Mesenchymal stem cell (in vitro differentiated cells and primary cell): Measurements from ENCODE around the gene OR52L1.

Source experiments
- DNase-seq: peaks from one replicate; pipeline ENCODE4 v3.0.0-alpha.2; 2013
- H2AFZ ChIP-seq: one replicate; pipeline ENCODE4 v1.6.1; 2013; ENCODE audit warnings: low read depth, mild to moderate bottlenecking, control low read depth, inconsistent platforms, low read length, moderate library complexity
- H2AK5ac ChIP-seq: 2 replicates; pipeline ENCODE4 v1.6.1; 2013; ENCODE audit warnings: low read length, moderate library complexity, mild to moderate bottlenecking, inconsistent platforms; ENCODE audit not compliant: severe bottlenecking
- H2BK120ac ChIP-seq: one replicate; pipeline ENCODE4 v1.6.1; 2013; ENCODE audit warnings: low read depth, mild to moderate bottlenecking, inconsistent platforms, low read length, moderate library complexity
- H2BK12ac ChIP-seq, 2 experiments: one replicate each; pipeline ENCODE4 v1.6.1; 2013; ENCODE audit warnings: inconsistent platforms in 2 of 2, low read length in 2 of 2, mild to moderate bottlenecking in 2 of 2, moderate library complexity in 2 of 2, control low read depth in 1 of 2
- H2BK15ac ChIP-seq: one replicate; pipeline ENCODE4 v1.6.1; 2013; ENCODE audit warnings: mild to moderate bottlenecking, low read depth, inconsistent platforms; ENCODE audit not compliant: poor library complexity, severe bottlenecking
- H2BK5ac ChIP-seq: 2 replicates; pipeline ENCODE4 v1.6.1; 2013; ENCODE audit warnings: low read depth, mild to moderate bottlenecking, low read length, control low read depth, inconsistent platforms; ENCODE audit not compliant: poor library complexity, severe bottlenecking
- H3K14ac ChIP-seq, 2 experiments: one replicate each; pipeline ENCODE4 v1.6.1; 2013; ENCODE audit warnings: inconsistent platforms in 2 of 2, low read length in 2 of 2, control low read depth in 1 of 2, mild to moderate bottlenecking in 1 of 2, moderate library complexity in 1 of 2
- H3K18ac ChIP-seq, 2 experiments: one replicate each; pipeline ENCODE4 v1.6.1; 2013; ENCODE audit warnings: inconsistent platforms in 2 of 2, low read length in 2 of 2, control low read depth in 1 of 2, low read depth in 1 of 2, mild to moderate bottlenecking in 1 of 2
- H3K23ac ChIP-seq, 2 experiments: one replicate each; pipeline ENCODE4 v1.6.1; 2013; ENCODE audit warnings: inconsistent platforms in 2 of 2, low read length in 2 of 2, mild to moderate bottlenecking in 2 of 2, moderate library complexity in 2 of 2, control low read depth in 1 of 2
- H3K27ac ChIP-seq: 2 replicates; pipeline ENCODE4 v1.5.1; 2013; ENCODE audit warnings: mild to moderate bottlenecking, moderate library complexity, low read length, control low read depth, inconsistent platforms; ENCODE audit not compliant: poor library complexity, severe bottlenecking
- H3K27me3 ChIP-seq, 2 experiments: 2 replicates each; pipeline versions ENCODE4 v1.6.1 to v1.7.0; 2013; ENCODE audit warnings: low read length in 2 of 2, mild to moderate bottlenecking in 2 of 2, moderate library complexity in 2 of 2, control low read depth in 1 of 2, inconsistent platforms in 1 of 2; ENCODE audit not compliant: control insufficient read depth in 1 of 2, insufficient read depth in 1 of 2
- H3K36me3 ChIP-seq, 2 experiments: 2 replicates each; pipeline versions ENCODE4 v1.6.1 to v1.7.0; 2013; ENCODE audit warnings: low read length in 2 of 2, control low read depth in 1 of 2, inconsistent platforms in 1 of 2, low read depth in 1 of 2, mild to moderate bottlenecking in 1 of 2; ENCODE audit not compliant: insufficient read depth in 2 of 2, control insufficient read depth in 1 of 2
- H3K4ac ChIP-seq, 2 experiments: one replicate each; pipeline ENCODE4 v1.6.1; 2013; ENCODE audit warnings: inconsistent platforms in 2 of 2, low read length in 2 of 2, mild to moderate bottlenecking in 2 of 2, moderate library complexity in 2 of 2, control low read depth in 1 of 2, low read depth in 1 of 2
- H3K4me1 ChIP-seq: 2 replicates; pipeline ENCODE4 v1.6.1; 2013; ENCODE audit warnings: low read depth, low read length, control low read depth; ENCODE audit not compliant: control insufficient read depth, insufficient read depth
- H3K4me2 ChIP-seq: 2 replicates; pipeline ENCODE4 v1.6.1; 2013; ENCODE audit warnings: low read length, mild to moderate bottlenecking, inconsistent platforms; ENCODE audit not compliant: poor library complexity, severe bottlenecking
- H3K4me3 ChIP-seq, 2 experiments: 2 replicates each; pipeline versions ENCODE4 v1.5.1 to v1.7.0; 2013; ENCODE audit warnings: low read length in 2 of 2, mild to moderate bottlenecking in 2 of 2, control low read depth in 1 of 2, low read depth in 1 of 2; ENCODE audit not compliant: insufficient read depth in 1 of 2
- H3K79me1 ChIP-seq: replicated peaks from 2 replicates; pipeline ENCODE4 v1.6.1; 2013; ENCODE audit warnings: mild to moderate bottlenecking, control low read depth, low read length, inconsistent platforms; ENCODE audit not compliant: poor library complexity, severe bottlenecking
- H3K9ac ChIP-seq: 2 replicates; pipeline ENCODE4 v1.7.0; 2013; ENCODE audit warnings: mild to moderate bottlenecking, low read length, moderate library complexity
- H3K9me3 ChIP-seq: 2 replicates; pipeline ENCODE4 v1.7.0; 2013; ENCODE audit warnings: mild to moderate bottlenecking, low read length; ENCODE audit not compliant: control insufficient read depth
- H4K8ac ChIP-seq: one replicate; pipeline ENCODE4 v1.6.1; 2013; ENCODE audit warnings: inconsistent platforms, mild to moderate bottlenecking, low read length, moderate library complexity
- H4K91ac ChIP-seq: one replicate; pipeline ENCODE4 v1.6.1; 2013; ENCODE audit warnings: mild to moderate bottlenecking, low read length, inconsistent platforms
- WGBS: methylation state at CpG from one replicate; pipeline ENCODE4 v1.1.7; 2013; ENCODE audit warnings: mixed read lengths; 5-methylcytosine and 5-hydroxymethylcytosine counted together

Gene OR52L1

GRCh38 chr11:6022956-6023355, 36.2 kb upstream of the OR52L1 start:
- H3K36me3 ChIP-seq = no peaks in the 10 kb centered on the region
- H3K4ac ChIP-seq = no peak overlapping the region
- H3K23ac ChIP-seq = no peak overlapping the region
- H3K14ac ChIP-seq = no peak overlapping the region
- H3K27me3 ChIP-seq = peaks cover 0 to 13% of the 10 kb centered on the region in 2 experiments
- no peak overlapping the region for H3K4me2 ChIP-seq
- no peaks in the 10 kb centered on the region for H3K9me3 ChIP-seq
- peak; percentile 41 for DNase-seq
- no peak overlapping the region for H2AFZ ChIP-seq
- no peak overlapping the region for H2AK5ac ChIP-seq
- no peak overlapping the region for H3K4me3 ChIP-seq
- no peaks in the 10 kb centered on the region for H3K79me1 ChIP-seq
- H2BK15ac ChIP-seq = no peak overlapping the region
- no peaks in the 10 kb centered on the region for H3K4me1 ChIP-seq
- H4K8ac ChIP-seq = no peak overlapping the region
- no peak overlapping the region for H4K91ac ChIP-seq
- 0% methylated on average over 4 of the region's 4 CpGs for WGBS
- H3K27ac ChIP-seq = no peak overlapping the region
- H3K18ac ChIP-seq = no peak overlapping the region
- H3K9ac ChIP-seq = no peak overlapping the region
- no peak overlapping the region for H2BK120ac ChIP-seq
- H2BK12ac ChIP-seq = no peak overlapping the region
- H2BK5ac ChIP-seq = no peak overlapping the region

- H3K9ac ChIP-seq = no peak overlapping the region
- no peak overlapping the region for H2AK5ac ChIP-seq
- H3K36me3 ChIP-seq = no peaks in the 10 kb centered on the region
- no peaks in the 10 kb centered on the region for H3K9me3 ChIP-seq
- no peak overlapping the region for H2BK5ac ChIP-seq
- H3K4ac ChIP-seq = no peak overlapping the region
- H3K27ac ChIP-seq = no peak overlapping the region
- H4K8ac ChIP-seq = no peak overlapping the region
- H2AFZ ChIP-seq = no peak overlapping the region
- no peak overlapping the region for H3K18ac ChIP-seq
- no peak overlapping the region for H2BK12ac ChIP-seq
- H2BK120ac ChIP-seq = no peak overlapping the region
- DNase-seq = no peak
- no peak overlapping the region for H3K14ac ChIP-seq
- 97% methylated on average over 3 of the region's 3 CpGs for WGBS
- no peak overlapping the region for H3K23ac ChIP-seq
- no peaks in the 10 kb centered on the region for H3K4me1 ChIP-seq
- H4K91ac ChIP-seq = no peak overlapping the region
- no peaks in the 10 kb centered on the region for H3K79me1 ChIP-seq
- H3K4me2 ChIP-seq = no peak overlapping the region
- no peak overlapping the region for H2BK15ac ChIP-seq
- peaks cover 0 to 11% of the 10 kb centered on the region in 2 experiments for H3K27me3 ChIP-seq
- H3K4me3 ChIP-seq = no peak overlapping the region
These were observed 26.3 kb upstream of the OR52L1 start for GRCh38 chr11:6013042-6013441.

GRCh38 chr11:6012035-6012668, 25.4 kb upstream of the OR52L1 start:
- H3K79me1 ChIP-seq = no peaks in the 10 kb centered on the region
- H3K36me3 ChIP-seq = no peaks in the 10 kb centered on the region
- H3K9me3 ChIP-seq = no peaks in the 10 kb centered on the region
- no peak overlapping the region for H2AK5ac ChIP-seq
- H2BK12ac ChIP-seq = no peak overlapping the region
- H3K18ac ChIP-seq = no peak overlapping the region
- H3K27ac ChIP-seq = no peak overlapping the region
- no peaks in the 10 kb centered on the region for H3K4me1 ChIP-seq
- H2AFZ ChIP-seq = no peak overlapping the region
- no peak overlapping the region for H3K4ac ChIP-seq
- peak; percentile 0 for DNase-seq
- 66% methylated on average over 4 of the region's 4 CpGs for WGBS
- H4K91ac ChIP-seq = no peak overlapping the region
- H3K27me3 ChIP-seq = peaks cover 0 to 17% of the 10 kb centered on the region in 2 experiments
- no peak overlapping the region for H2BK15ac ChIP-seq
- no peak overlapping the region for H2BK120ac ChIP-seq
- H2BK5ac ChIP-seq = no peak overlapping the region
- H3K9ac ChIP-seq = no peak overlapping the region
- H3K4me3 ChIP-seq = no peak overlapping the region
- no peak overlapping the region for H4K8ac ChIP-seq
- H3K14ac ChIP-seq = no peak overlapping the region
- no peak overlapping the region for H3K4me2 ChIP-seq
- H3K23ac ChIP-seq = no peak overlapping the region

- no peak within 1 kb of the TSS for H3K4me3 ChIP-seq
- H3K14ac ChIP-seq = no peak within 1 kb of the TSS
- H3K4me1 ChIP-seq = no peaks in the 10 kb centered on the region
- no peak within 1 kb of the TSS for H2BK120ac ChIP-seq
- H2BK15ac ChIP-seq = no peak within 1 kb of the TSS
- no peaks in the 10 kb centered on the region for H3K36me3 ChIP-seq
- no peak for DNase-seq
- no peak within 1 kb of the TSS for H2AFZ ChIP-seq
- H3K23ac ChIP-seq = no peak within 1 kb of the TSS
- H3K4ac ChIP-seq = no peak within 1 kb of the TSS
- H4K8ac ChIP-seq = no peak within 1 kb of the TSS
- no peaks in the 10 kb centered on the region for H3K79me1 ChIP-seq
- no peak within 1 kb of the TSS for H2AK5ac ChIP-seq
- H3K4me2 ChIP-seq = no peak within 1 kb of the TSS
- no peak within 1 kb of the TSS for H3K9ac ChIP-seq
- peaks cover 0 to 26% of the 10 kb centered on the region in 2 experiments for H3K27me3 ChIP-seq
- H4K91ac ChIP-seq = no peak within 1 kb of the TSS
- no peak within 1 kb of the TSS for H3K18ac ChIP-seq
- no peak within 1 kb of the TSS for H3K27ac ChIP-seq
- no peak within 1 kb of the TSS for H2BK12ac ChIP-seq
- no peaks in the 10 kb centered on the region for H3K9me3 ChIP-seq
- no peak within 1 kb of the TSS for H2BK5ac ChIP-seq
These were observed 20.1 kb upstream of the OR52L1 start, which contains the start of gene OR56A4 for GRCh38 chr11:6006846-6007245. OR56A4 (minus strand) TSS chr11:6006946; CDS start chr11:6002992, 3,954 bp downstream.
